Measurements from ENCODE around the gene CDH20. TPM values are rescaled to one million over a fixed set of nuclear protein-coding genes. Genes with fewer than 3 reads are reported as not detected.

Gene CDH20
- total RNA-seq (under 1 TPM in 1 of 2 donors, not detected in 1; 0.11 TPM), polyA plus RNA-seq (under 1 TPM; 0.02 to 0.07 TPM)
- long read RNA-seq, donor 1 = 0 reads
- long read RNA-seq, donor 2 = 0 reads
- long read RNA-seq, donor 3 = 0 reads
- long read RNA-seq, donor 4 = 0 reads
- long read RNA-seq, donor 5 = 0 reads

- no peak within 1 kb of the TSS for H3K27ac ChIP-seq (ENCODE audit: low read depth in 1 of 2, low read length in 1 of 2)
- 2 to 3% methylated on average over 27 to 32 of the region's 32 CpGs for WGBS, 2 donors
- ATAC-seq (ENCODE audit: insufficient read depth, low FRiP score) (no peak), DNase-seq (peak in 1 of 3 donors; percentile 21)
- peaks cover 0 to 13% (median 5%) of the 10 kb centered on the region in 5 donors for H3K4me1 ChIP-seq (ENCODE audit: control insufficient read depth in 5 of 5, insufficient read depth in 5 of 5, low read length in 5 of 5)
- peaks cover 11 to 48% (median 40%) of the 10 kb centered on the region in 3 donors for H3K27me3 ChIP-seq (ENCODE audit: control insufficient read depth in 3 of 3, insufficient read depth in 3 of 3, low read length in 2 of 3)
- no peak within 1 kb of the TSS for H3K9ac ChIP-seq (ENCODE audit: insufficient read depth in 1 of 2, low read length in 2 of 2)
- no peaks in the 10 kb centered on the region for H3K36me3 ChIP-seq (ENCODE audit: control insufficient read depth in 4 of 4, insufficient read depth in 4 of 4, low read length in 4 of 4)
- no peak for TF ChIP-seq CTCF (IDR thresholded peaks at IDR 0.05; ENCODE audit: control extremely low read depth, extremely low read depth)
- H3K4me3 ChIP-seq = no peak within 1 kb of the TSS
- no peaks in the 10 kb centered on the region for H3K9me3 ChIP-seq (ENCODE audit: control insufficient read depth in 4 of 4, insufficient read depth in 3 of 4, low read length in 3 of 4)
These were observed at the start of gene CDH20 for GRCh38 chr18:61333271-61333745. TSS of gene CDH20 (plus strand) at chr18:61333430.

- no peaks in the 10 kb centered on the region for H3K4me1 ChIP-seq (ENCODE audit: control insufficient read depth in 5 of 5, insufficient read depth in 5 of 5, low read length in 5 of 5)
- no peak for DNase-seq
- no peaks in the 10 kb centered on the region for H3K36me3 ChIP-seq (ENCODE audit: control insufficient read depth in 4 of 4, insufficient read depth in 4 of 4, low read length in 4 of 4)
- H3K4me3 ChIP-seq = no peak overlapping the region
- no peak overlapping the region for H3K27ac ChIP-seq (ENCODE audit: low read depth in 1 of 2, low read length in 1 of 2)
- H3K9ac ChIP-seq (ENCODE audit: insufficient read depth in 1 of 2, low read length in 2 of 2) = no peak overlapping the region
- H3K9me3 ChIP-seq (ENCODE audit: control insufficient read depth in 4 of 4, insufficient read depth in 3 of 4, low read length in 3 of 4) = peaks cover 0 to 5% (median 2%) of the 10 kb centered on the region in 4 donors
- 79 to 84% methylated on average over 4 of the region's 4 CpGs for WGBS, 2 donors
- no peak for TF ChIP-seq CTCF (IDR thresholded peaks at IDR 0.05; ENCODE audit: control extremely low read depth, extremely low read depth)
- ATAC-seq (ENCODE audit: insufficient read depth, low FRiP score) = no peak
- no peaks in the 10 kb centered on the region for H3K27me3 ChIP-seq (ENCODE audit: control insufficient read depth in 3 of 3, insufficient read depth in 3 of 3, low read length in 2 of 3)
These were observed 49.2 kb upstream of the CDH20 start for GRCh38 chr18:61284039-61284438.

- Histone ChIP-seq H3K27me3 (ENCODE audit: control insufficient read depth in 3 of 3, insufficient read depth in 3 of 3, low read length in 2 of 3) (no peaks in the 10 kb centered on the region), H3K36me3 (ENCODE audit: control insufficient read depth in 4 of 4, insufficient read depth in 4 of 4, low read length in 4 of 4) (no peaks in the 10 kb centered on the region), H3K4me1 (ENCODE audit: control insufficient read depth in 5 of 5, insufficient read depth in 5 of 5, low read length in 5 of 5) (no peaks in the 10 kb centered on the region), H3K9me3 (ENCODE audit: control insufficient read depth in 4 of 4, insufficient read depth in 3 of 4, low read length in 3 of 4) (no peaks in the 10 kb centered on the region), H3K4me3 (no peak overlapping the region), H3K27ac (ENCODE audit: low read depth in 1 of 2, low read length in 1 of 2) (no peak overlapping the region), H3K9ac (ENCODE audit: insufficient read depth in 1 of 2, low read length in 2 of 2) (no peak overlapping the region)
- ATAC-seq (ENCODE audit: insufficient read depth, low FRiP score) (no peak), DNase-seq (peak in 1 of 3 donors; percentile 5)
- 60 to 84% methylated on average over 2 of the region's 2 CpGs for WGBS, 2 donors
- no peak for TF ChIP-seq CTCF (IDR thresholded peaks at IDR 0.05; ENCODE audit: control extremely low read depth, extremely low read depth)
These were observed 47.5 kb upstream of the CDH20 start for GRCh38 chr18:61285777-61286176.

DNA sequence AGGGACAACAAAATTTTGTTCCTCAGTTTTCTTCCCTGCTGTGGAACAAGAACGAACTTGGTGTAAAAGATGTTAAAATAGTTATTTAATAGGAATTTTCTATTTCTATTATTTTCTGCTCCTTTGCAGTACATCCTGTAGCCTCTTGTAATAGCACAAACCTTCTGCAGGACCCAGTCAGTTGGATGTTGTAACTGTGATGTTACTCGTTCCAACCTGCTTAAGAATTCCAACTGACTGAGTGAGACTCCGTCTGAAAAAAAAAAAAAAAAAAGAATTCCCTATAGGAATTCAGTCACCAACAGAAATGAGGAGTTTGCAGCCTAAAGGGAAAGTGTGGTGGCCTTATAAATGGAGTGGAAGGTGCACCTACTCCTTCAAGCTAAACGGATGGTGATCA lies 46.4 kb upstream of the CDH20 start:
- Histone ChIP-seq H3K9me3 (ENCODE audit: control insufficient read depth in 4 of 4, insufficient read depth in 3 of 4, low read length in 3 of 4) (no peaks in the 10 kb centered on the region), H3K4me3 (no peak overlapping the region), H3K27me3 (ENCODE audit: control insufficient read depth in 3 of 3, insufficient read depth in 3 of 3, low read length in 2 of 3) (no peaks in the 10 kb centered on the region), H3K36me3 (ENCODE audit: control insufficient read depth in 4 of 4, insufficient read depth in 4 of 4, low read length in 4 of 4) (no peaks in the 10 kb centered on the region), H3K27ac (ENCODE audit: low read depth in 1 of 2, low read length in 1 of 2) (no peak overlapping the region), H3K4me1 (ENCODE audit: control insufficient read depth in 5 of 5, insufficient read depth in 5 of 5, low read length in 5 of 5) (no peaks in the 10 kb centered on the region), H3K9ac (ENCODE audit: insufficient read depth in 1 of 2, low read length in 2 of 2) (no peak overlapping the region)
- WGBS, 2 donors = 84 to 88% methylated on average over 4 of the region's 4 CpGs
- ATAC-seq (ENCODE audit: insufficient read depth, low FRiP score) (no peak), DNase-seq (no peak)
- no peak for TF ChIP-seq CTCF (IDR thresholded peaks at IDR 0.05; ENCODE audit: control extremely low read depth, extremely low read depth)

Data from lung (tissue), 16 donors.